ENCODE results near the gene CNST.

Gene CNST

DNA sequence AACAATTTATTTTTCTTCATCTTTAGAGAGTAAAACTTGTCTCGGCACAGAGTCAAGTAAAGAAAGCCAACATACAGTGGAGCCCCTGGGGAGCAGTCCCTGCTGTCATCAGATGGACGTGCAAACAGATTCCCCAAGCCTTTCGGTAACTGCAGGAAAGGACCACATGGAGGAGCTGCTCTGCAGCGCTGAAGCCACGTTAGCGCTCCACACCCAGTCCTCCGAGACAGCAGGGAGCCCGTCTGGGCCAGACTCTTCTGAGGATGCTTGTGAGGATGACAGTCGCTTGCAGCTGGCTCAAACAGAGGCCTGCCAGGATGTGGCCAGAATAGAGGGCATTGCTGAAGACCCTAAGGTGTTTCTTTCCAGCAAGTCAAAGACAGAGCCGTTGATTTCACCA, 80.9 kb downstream of the CNST start:
- Histone ChIP-seq H3K9me3 (ENCODE audit: control insufficient read depth, insufficient read depth, low read depth, low read length) (no peaks in the 10 kb centered on the region), H3K9ac (ENCODE audit: low read length) (no peak overlapping the region), H3K36me3 (ENCODE audit: control insufficient read depth, insufficient read depth, low read length) (peaks cover 21% of the 10 kb centered on the region), H3K27ac (ENCODE audit: low read depth, low read length) (no peak overlapping the region), H3K27me3 (ENCODE audit: control insufficient read depth, insufficient read depth, low read length) (no peaks in the 10 kb centered on the region), H3K4me3 (ENCODE audit: low read depth, low read length) (no peak overlapping the region), H3K4me1 (ENCODE audit: control insufficient read depth, insufficient read depth, low read length) (peaks cover 7% of the 10 kb centered on the region)

DNA sequence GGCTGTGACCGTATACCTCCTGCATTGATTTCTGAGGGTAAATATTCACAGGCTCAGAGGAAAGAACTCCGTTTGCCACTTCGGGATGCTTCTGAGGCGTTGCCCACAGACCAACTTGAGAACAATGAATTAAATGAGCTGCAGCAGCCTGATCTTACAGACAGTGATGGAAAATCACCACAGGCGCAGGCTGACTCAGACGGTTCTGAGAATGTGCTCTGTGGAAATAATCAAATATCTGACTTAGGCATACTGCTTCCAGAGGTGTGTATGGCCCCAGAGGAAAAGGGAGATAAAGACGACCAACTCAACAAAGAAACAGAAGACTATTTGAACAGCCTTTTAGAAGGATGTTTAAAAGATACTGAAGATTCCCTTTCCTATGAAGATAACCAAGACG, 81.3 kb downstream of the CNST start:
- Histone ChIP-seq H3K4me3 (ENCODE audit: low read depth, low read length) (no peak overlapping the region), H3K9ac (ENCODE audit: low read length) (no peak overlapping the region), H3K9me3 (ENCODE audit: control insufficient read depth, insufficient read depth, low read depth, low read length) (no peaks in the 10 kb centered on the region), H3K27ac (ENCODE audit: low read depth, low read length) (no peak overlapping the region), H3K27me3 (ENCODE audit: control insufficient read depth, insufficient read depth, low read length) (no peaks in the 10 kb centered on the region), H3K36me3 (ENCODE audit: control insufficient read depth, insufficient read depth, low read length) (peaks cover 21% of the 10 kb centered on the region), H3K4me1 (ENCODE audit: control insufficient read depth, insufficient read depth, low read length) (peaks cover 7% of the 10 kb centered on the region)

DNA sequence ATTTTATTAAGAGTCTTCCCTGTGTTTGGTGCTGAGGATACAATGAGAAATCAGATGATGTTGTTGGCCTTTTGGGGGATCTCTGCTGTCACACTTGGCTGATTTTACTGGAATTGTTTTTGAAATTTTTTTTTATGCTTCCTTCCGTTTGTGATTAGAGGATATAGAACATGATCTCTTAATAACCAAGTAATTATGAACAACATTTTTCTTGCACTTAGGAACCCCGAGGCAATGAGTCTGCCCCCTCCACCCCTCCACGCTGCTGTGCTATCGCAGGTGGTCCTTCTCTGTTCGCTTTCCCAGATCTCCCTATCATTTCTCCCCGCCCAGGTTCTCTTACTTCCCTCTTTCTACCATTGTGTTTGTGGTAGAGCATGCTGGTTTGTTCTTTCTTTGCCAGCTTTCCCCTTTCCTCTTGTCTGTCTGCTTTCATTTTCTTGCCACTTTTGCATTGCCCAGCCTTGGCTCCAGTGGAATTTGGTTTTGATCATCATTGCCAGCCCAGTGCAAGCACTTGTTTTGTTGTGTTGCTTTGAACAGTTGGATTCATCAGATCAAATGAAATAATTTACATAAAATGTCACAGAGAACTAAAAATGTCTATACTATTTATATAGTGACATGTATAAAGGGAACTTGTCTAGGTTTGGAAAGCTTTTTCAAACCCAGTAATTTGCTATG, 84.9 kb downstream of the CNST start:
- Histone ChIP-seq H3K4me3 (ENCODE audit: low read depth, low read length) (no peak overlapping the region), H3K9ac (ENCODE audit: low read length) (no peak overlapping the region), H3K27me3 (ENCODE audit: control insufficient read depth, insufficient read depth, low read length) (no peaks in the 10 kb centered on the region), H3K9me3 (ENCODE audit: control insufficient read depth, insufficient read depth, low read depth, low read length) (no peaks in the 10 kb centered on the region), H3K36me3 (ENCODE audit: control insufficient read depth, insufficient read depth, low read length) (peaks cover 14% of the 10 kb centered on the region), H3K27ac (ENCODE audit: low read depth, low read length) (no peak overlapping the region), H3K4me1 (ENCODE audit: control insufficient read depth, insufficient read depth, low read length) (peaks cover 7% of the 10 kb centered on the region)

DNA sequence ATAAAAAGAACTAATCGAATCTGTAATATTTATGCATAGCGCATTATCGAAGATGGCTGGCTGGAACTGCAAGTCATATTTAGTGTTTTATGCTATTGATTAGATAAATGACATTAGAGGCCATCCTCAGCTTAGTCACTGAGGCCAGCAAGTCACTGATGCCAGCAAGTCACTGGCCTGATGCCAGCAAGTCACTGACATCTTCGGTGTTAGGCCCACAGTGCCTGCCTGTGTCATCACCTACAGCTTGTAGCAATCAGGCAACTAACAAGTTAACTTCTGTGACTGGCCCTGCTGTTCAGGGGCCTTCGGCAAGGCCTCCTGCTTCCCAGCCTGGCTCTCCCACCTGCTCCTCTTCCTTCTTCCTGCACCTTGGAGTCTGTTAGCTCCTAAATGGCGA, 92.3 kb downstream of the CNST start:
- Histone ChIP-seq H3K9ac (ENCODE audit: low read length) (no peak overlapping the region), H3K4me1 (ENCODE audit: control insufficient read depth, insufficient read depth, low read length) (no peaks in the 10 kb centered on the region), H3K27me3 (ENCODE audit: control insufficient read depth, insufficient read depth, low read length) (no peaks in the 10 kb centered on the region), H3K36me3 (ENCODE audit: control insufficient read depth, insufficient read depth, low read length) (peaks cover 11% of the 10 kb centered on the region), H3K4me3 (ENCODE audit: low read depth, low read length) (no peak overlapping the region), H3K27ac (ENCODE audit: low read depth, low read length) (no peak overlapping the region), H3K9me3 (ENCODE audit: control insufficient read depth, insufficient read depth, low read depth, low read length) (no peaks in the 10 kb centered on the region)

DNA sequence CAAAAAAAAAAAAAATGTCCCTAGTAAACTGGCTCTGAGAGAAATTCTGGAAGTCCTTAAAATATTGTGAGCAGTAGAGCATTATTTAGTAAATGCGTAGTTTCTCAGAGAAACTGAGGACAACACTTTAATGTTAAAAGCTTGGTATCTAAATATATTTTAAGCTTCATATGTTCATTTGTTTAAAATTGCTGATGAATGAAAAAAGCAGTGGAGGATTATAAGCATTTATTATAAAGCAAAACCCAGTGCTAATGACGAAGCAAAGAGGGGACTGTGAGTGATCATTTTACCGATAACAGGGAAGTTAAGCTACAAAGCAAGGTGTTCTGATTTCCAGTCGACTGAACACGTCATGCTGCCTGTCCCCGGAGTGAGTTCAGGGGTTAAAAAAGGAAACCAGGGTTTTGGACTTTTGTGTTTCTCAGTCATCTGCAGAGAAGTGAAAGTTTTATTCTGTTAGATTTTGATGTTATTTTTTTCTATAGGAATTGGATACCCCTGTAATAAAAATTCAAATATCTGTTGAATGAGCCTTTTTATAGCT, 93.4 kb downstream of the CNST start:
- Histone ChIP-seq H3K36me3 (ENCODE audit: control insufficient read depth, insufficient read depth, low read length) (peaks cover 5% of the 10 kb centered on the region), H3K27ac (ENCODE audit: low read depth, low read length) (no peak overlapping the region)

DNA sequence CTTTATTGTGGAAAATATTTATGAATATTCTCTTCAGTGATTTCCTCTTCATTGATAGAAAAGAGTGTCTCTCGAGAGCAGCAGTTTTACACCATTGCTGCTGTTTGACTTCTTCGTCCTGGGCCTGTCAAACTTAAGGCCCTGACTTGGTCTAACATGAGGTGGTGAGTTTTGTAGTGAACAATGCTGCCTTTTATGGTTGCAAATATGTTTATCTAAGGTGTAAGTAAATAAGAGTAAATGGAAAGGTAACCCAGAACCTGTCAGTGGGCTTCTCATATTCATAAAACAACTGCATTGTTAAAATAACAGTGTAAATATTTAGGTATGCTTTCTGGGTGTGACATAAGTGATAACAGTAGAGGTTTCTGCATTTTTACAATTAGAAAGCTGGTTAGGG, 95.2 kb downstream of the CNST start:
- H3K9ac ChIP-seq (ENCODE audit: low read length), result no peak overlapping the region
- no peak overlapping the region for H3K4me3 ChIP-seq (ENCODE audit: low read depth, low read length)
- H3K27me3 ChIP-seq (ENCODE audit: control insufficient read depth, insufficient read depth, low read length), result no peaks in the 10 kb centered on the region
- no peaks in the 10 kb centered on the region for H3K9me3 ChIP-seq (ENCODE audit: control insufficient read depth, insufficient read depth, low read depth, low read length)
- peaks cover 7% of the 10 kb centered on the region for H3K36me3 ChIP-seq (ENCODE audit: control insufficient read depth, insufficient read depth, low read length)
- H3K4me1 ChIP-seq (ENCODE audit: control insufficient read depth, insufficient read depth, low read length), result no peaks in the 10 kb centered on the region
- no peak overlapping the region for H3K27ac ChIP-seq (ENCODE audit: low read depth, low read length)

More for the DNA sequence above, 93.4 kb downstream of the CNST start:
- H3K4me3 ChIP-seq (ENCODE audit: low read depth, low read length), result no peak overlapping the region
- no peaks in the 10 kb centered on the region for H3K27me3 ChIP-seq (ENCODE audit: control insufficient read depth, insufficient read depth, low read length)
- no peak overlapping the region for H3K9ac ChIP-seq (ENCODE audit: low read length)
- H3K4me1 ChIP-seq (ENCODE audit: control insufficient read depth, insufficient read depth, low read length), result no peaks in the 10 kb centered on the region
- H3K9me3 ChIP-seq (ENCODE audit: control insufficient read depth, insufficient read depth, low read depth, low read length), result no peaks in the 10 kb centered on the region

DNA sequence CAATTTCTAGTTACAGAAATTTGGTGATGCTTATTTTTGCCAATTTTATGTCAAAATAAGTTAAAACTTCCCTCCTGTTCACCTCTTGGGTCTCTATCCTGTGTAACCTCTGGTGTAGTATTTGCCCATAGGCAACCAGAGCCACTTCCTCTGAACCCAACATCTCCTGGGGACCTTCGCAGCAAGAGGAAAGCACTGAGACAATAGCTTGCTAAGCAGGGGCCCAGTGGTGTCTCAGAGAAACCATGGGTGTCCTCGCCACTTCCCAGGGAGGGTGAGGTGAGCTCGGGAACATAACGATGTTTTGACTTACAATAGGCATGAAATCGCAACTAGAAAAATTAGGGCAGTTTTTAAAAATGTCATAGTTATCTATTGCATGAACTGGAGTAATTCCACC, 101.5 kb downstream of the CNST start:
- peaks cover 3% of the 10 kb centered on the region; the same call in 1 of the 2 replicates for H3K36me3 ChIP-seq (ENCODE audit: control insufficient read depth, insufficient read depth, low read length)
- no peak overlapping the region for H3K4me3 ChIP-seq (ENCODE audit: low read depth, low read length)
- H3K9me3 ChIP-seq (ENCODE audit: control insufficient read depth, insufficient read depth, low read depth, low read length), result no peaks in the 10 kb centered on the region
- H3K27me3 ChIP-seq (ENCODE audit: control insufficient read depth, insufficient read depth, low read length), result no peaks in the 10 kb centered on the region
- H3K27ac ChIP-seq (ENCODE audit: low read depth, low read length), result no peak overlapping the region
- no peak overlapping the region for H3K9ac ChIP-seq (ENCODE audit: low read length)
- H3K4me1 ChIP-seq (ENCODE audit: control insufficient read depth, insufficient read depth, low read length), result no peaks in the 10 kb centered on the region

DNA sequence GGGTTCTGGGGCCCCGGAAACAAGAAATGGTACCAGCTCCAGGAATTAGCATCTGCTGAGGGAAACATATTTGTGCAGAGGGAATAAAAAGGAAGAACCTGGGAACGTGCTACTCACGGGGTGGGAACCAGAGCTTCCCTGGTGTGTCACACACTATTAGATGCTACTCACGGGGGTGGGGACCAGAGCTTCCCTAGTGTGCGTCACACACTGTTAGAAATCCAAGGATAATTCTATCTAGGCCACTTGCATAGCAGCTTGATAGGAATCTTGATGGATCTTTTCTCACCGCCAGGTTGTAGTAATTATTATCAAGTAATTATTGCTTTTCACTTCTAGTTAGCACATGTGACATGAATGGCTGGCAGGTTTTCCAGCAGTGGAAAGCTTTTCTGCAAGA, 103.4 kb downstream of the CNST start:
- H3K27ac ChIP-seq (ENCODE audit: low read depth, low read length), result no peak overlapping the region
- H3K27me3 ChIP-seq (ENCODE audit: control insufficient read depth, insufficient read depth, low read length), result no peaks in the 10 kb centered on the region
- H3K9ac ChIP-seq (ENCODE audit: low read length), result no peak overlapping the region
- H3K9me3 ChIP-seq (ENCODE audit: control insufficient read depth, insufficient read depth, low read depth, low read length), result no peaks in the 10 kb centered on the region
- H3K4me1 ChIP-seq (ENCODE audit: control insufficient read depth, insufficient read depth, low read length), result no peaks in the 10 kb centered on the region
- H3K36me3 ChIP-seq (ENCODE audit: control insufficient read depth, insufficient read depth, low read length), result 0 out of 2 replicates have a peak, but pooled peaks cover 3% of the 10 kb centered on the region
- H3K4me3 ChIP-seq (ENCODE audit: low read depth, low read length), result no peak overlapping the region

DNA sequence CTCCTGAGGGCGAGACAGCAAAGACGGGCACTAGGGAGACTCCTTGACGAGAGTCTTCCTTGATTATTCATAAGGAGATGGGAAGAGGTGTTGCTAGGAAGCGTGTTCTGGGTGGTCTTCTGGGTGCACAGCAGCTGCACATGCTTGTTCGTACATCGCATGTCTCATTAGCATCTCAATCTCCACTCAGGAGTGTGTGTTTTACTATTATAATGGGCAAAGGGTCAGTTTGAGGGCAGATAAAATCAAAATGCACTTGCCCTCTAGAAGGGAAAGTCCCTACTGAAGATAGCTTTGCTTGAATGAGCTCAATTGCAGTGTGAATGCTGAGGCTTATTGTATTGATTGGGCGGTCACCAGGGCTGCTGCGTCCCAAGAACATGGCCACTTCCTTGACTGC, 107.8 kb downstream of the CNST start:
- no peak overlapping the region for H3K4me3 ChIP-seq (ENCODE audit: low read depth, low read length)
- H3K9me3 ChIP-seq (ENCODE audit: control insufficient read depth, insufficient read depth, low read depth, low read length), result no peaks in the 10 kb centered on the region
- no peaks in the 10 kb centered on the region for H3K4me1 ChIP-seq (ENCODE audit: control insufficient read depth, insufficient read depth, low read length)
- no peaks in the 10 kb centered on the region for H3K36me3 ChIP-seq (ENCODE audit: control insufficient read depth, insufficient read depth, low read length)
- H3K27me3 ChIP-seq (ENCODE audit: control insufficient read depth, insufficient read depth, low read length), result no peaks in the 10 kb centered on the region
- no peak overlapping the region for H3K27ac ChIP-seq (ENCODE audit: low read depth, low read length)
- H3K9ac ChIP-seq (ENCODE audit: low read length), result no peak overlapping the region

DNA sequence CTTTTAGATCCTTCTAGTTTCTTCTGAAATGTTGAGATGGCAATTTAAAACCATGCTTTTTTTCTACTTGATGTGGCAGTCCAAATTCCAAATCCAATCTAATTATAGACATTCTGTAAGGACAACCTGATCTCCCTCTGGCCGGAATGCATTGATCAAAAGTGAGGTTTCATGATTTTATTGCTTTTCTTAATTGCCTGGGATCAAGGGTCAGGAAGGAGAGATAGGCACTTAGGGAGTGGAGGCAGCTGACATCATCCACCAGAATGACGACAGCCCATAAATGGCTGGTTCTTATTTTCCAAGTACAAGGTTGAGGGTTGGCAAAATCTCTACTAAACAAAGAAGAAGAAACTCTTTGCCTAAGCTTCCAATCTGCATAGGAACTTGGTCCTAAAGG, 111.6 kb downstream of the CNST start:
- Histone ChIP-seq H3K9ac (ENCODE audit: low read length) (no peak overlapping the region), H3K4me1 (ENCODE audit: control insufficient read depth, insufficient read depth, low read length) (no peaks in the 10 kb centered on the region), H3K9me3 (ENCODE audit: control insufficient read depth, insufficient read depth, low read depth, low read length) (no peaks in the 10 kb centered on the region), H3K27me3 (ENCODE audit: control insufficient read depth, insufficient read depth, low read length) (no peaks in the 10 kb centered on the region), H3K4me3 (ENCODE audit: low read depth, low read length) (no peak overlapping the region), H3K27ac (ENCODE audit: low read depth, low read length) (no peak overlapping the region), H3K36me3 (ENCODE audit: control insufficient read depth, insufficient read depth, low read length) (no peaks in the 10 kb centered on the region)

DNA sequence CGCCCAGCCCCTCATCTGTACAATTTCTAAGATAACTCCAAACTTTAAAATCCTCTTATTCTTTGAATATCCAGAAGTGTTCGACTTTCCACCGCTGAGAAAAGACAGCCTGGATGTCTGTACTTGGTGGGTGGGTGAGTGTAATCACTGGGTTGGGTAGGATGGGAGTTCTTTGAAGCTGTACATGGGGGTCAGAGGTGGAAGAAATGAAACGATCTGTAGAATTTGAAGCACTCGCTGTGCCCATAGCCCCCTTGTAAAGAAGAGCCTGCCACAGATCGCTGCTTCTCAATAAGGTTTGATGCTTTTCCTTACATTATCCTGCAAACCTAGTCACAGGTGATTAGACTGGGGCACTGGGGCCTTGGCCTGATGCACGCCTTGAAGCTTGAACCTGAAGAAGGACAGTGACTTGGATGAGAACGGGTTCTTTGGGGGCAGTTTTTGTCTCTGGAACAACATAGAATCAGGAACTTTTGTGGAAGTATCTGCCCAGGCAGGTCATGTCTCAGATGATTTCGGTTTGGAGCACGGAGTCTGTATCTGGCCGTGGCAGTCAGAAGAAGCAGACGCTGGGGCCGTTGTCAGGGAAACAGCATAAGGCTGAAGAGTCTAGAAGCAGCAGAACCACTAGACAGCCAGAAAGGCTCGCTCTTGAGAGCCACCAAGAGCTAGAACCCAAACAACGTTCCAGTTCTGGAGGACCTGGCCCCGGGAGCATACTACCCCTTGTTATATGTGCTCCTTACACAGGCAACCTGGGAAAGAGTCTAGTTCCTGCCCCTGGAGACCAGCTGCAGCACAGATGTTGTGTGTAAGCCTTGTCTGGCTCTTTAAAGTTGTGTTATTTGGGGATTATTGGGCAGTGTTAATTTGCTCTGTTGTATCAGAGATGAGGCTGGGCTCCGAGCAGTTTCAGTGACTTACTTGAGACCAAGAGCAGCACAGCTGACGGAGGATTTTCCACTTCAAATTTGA, 112.8 kb downstream of the CNST start:
- no peak overlapping the region for H3K4me3 ChIP-seq (ENCODE audit: low read depth, low read length)
- H3K9me3 ChIP-seq (ENCODE audit: control insufficient read depth, insufficient read depth, low read depth, low read length), result no peaks in the 10 kb centered on the region
- no peaks in the 10 kb centered on the region for H3K4me1 ChIP-seq (ENCODE audit: control insufficient read depth, insufficient read depth, low read length)
- H3K27ac ChIP-seq (ENCODE audit: low read depth, low read length), result no peak overlapping the region
- no peaks in the 10 kb centered on the region for H3K27me3 ChIP-seq (ENCODE audit: control insufficient read depth, insufficient read depth, low read length)
- no peak overlapping the region for H3K9ac ChIP-seq (ENCODE audit: low read length)
- H3K36me3 ChIP-seq (ENCODE audit: control insufficient read depth, insufficient read depth, low read length), result no peaks in the 10 kb centered on the region

Measured in HUES6 (cell line).